ENCODE results near the gene SBK3. TPM values are rescaled to one million over a fixed set of nuclear protein-coding genes. Genes with fewer than 3 reads are reported as not detected.

SBK3 gene
- total and polyA plus RNA-seq, 2 donors (not counting 1 experiment from before 2014, with no cell fraction given): not detected

GRCh38 chr19:55566823-55567222, 21.5 kb upstream of the SBK3 start:
- intact Hi-C loops (cut with micrococcal nuclease): no loop called here
- no peaks in the 10 kb centered on the region for H4K20me1 ChIP-seq (ENCODE audit: control insufficient read depth, insufficient read depth, low read length, poor library complexity, severe bottlenecking)
- H3K27ac ChIP-seq (ENCODE audit: low read length in 2 of 2): no peak overlapping the region
- H3K27ac Mint-ChIP-seq: no peak overlapping the region
- peaks cover 0 to 16% (median 0%) of the 10 kb centered on the region in 4 experiments for H3K27me3 ChIP-seq (replicated peaks in 1 of 4; ENCODE audit: control extremely low read depth in 1 of 4, control insufficient read depth in 3 of 4, insufficient read depth in 4 of 4, low read length in 3 of 4)
- DNase-seq: no peak
- peaks cover 0 to 5% (median 0%) of the 10 kb centered on the region in 3 donors for H3K9me3 ChIP-seq (ENCODE audit: control extremely low read depth in 1 of 3, control insufficient read depth in 2 of 3, insufficient read depth in 1 of 3, low read length in 2 of 3)
- 66% methylated on average over 7 of the region's 9 CpGs for WGBS (ENCODE audit: insufficient coverage)
- CTCF ChIA-PET: interaction anchor here (0.8 kb wide), 1 partner anchor 65 kb away, joined by 3 read pairs; no protein-coding TSS in a partner anchor
- H3K4me3 ChIP-seq (ENCODE audit: control extremely low read depth in 1 of 5, extremely low read depth in 1 of 5, insufficient read depth in 1 of 5, low read depth in 2 of 5, low read length in 4 of 5): no peak overlapping the region
- no peaks in the 10 kb centered on the region for H3K79me2 ChIP-seq (ENCODE audit: control insufficient read depth, insufficient read depth, low read length)
- H3K27me3 Mint-ChIP-seq: peaks cover 15% of the 10 kb centered on the region
- no peak for TF ChIP-seq EZH2 (IDR thresholded peaks at IDR 0.05; ENCODE audit: borderline replicate concordance, insufficient read depth, low read depth, low read length, poor library complexity, severe bottlenecking)
- TF ChIP-seq, protein P1, sequence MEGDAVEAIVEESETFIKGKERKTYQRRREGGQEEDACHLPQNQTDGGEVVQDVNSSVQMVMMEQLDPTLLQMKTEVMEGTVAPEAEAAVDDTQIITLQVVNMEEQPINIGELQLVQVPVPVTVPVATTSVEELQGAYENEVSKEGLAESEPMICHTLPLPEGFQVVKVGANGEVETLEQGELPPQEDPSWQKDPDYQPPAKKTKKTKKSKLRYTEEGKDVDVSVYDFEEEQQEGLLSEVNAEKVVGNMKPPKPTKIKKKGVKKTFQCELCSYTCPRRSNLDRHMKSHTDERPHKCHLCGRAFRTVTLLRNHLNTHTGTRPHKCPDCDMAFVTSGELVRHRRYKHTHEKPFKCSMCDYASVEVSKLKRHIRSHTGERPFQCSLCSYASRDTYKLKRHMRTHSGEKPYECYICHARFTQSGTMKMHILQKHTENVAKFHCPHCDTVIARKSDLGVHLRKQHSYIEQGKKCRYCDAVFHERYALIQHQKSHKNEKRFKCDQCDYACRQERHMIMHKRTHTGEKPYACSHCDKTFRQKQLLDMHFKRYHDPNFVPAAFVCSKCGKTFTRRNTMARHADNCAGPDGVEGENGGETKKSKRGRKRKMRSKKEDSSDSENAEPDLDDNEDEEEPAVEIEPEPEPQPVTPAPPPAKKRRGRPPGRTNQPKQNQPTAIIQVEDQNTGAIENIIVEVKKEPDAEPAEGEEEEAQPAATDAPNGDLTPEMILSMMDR (IDR thresholded peaks at IDR 0.05): no peak
- H3K4me3 Mint-ChIP-seq: no peak overlapping the region
- POLR2A ChIA-PET: no interaction called here
- H2AFZ ChIP-seq (ENCODE audit: insufficient read depth, low read depth, low read length, poor library complexity, severe bottlenecking): no peak overlapping the region
- ATAC-seq (ENCODE audit: low read depth): no peak
- H3K4me1 Mint-ChIP-seq: no peaks in the 10 kb centered on the region
- H3K36me3 ChIP-seq (replicated peaks in 1 of 2; ENCODE audit: control extremely low read depth in 1 of 2, control insufficient read depth in 1 of 2, extremely low read depth in 1 of 2, insufficient read depth in 2 of 2, low read length in 1 of 2): no peaks in the 10 kb centered on the region
- H3K4me1 ChIP-seq (ENCODE audit: control insufficient read depth in 2 of 2, insufficient read depth in 2 of 2, low read length in 2 of 2): no peaks in the 10 kb centered on the region
- H3K9me3 Mint-ChIP-seq (ENCODE audit: insufficient read depth): no peaks in the 10 kb centered on the region
- H3K4me2 ChIP-seq (replicated peaks; ENCODE audit: low read depth, low read length, poor library complexity, severe bottlenecking): no peak overlapping the region
- H3K9ac ChIP-seq (ENCODE audit: low read length): no peak overlapping the region

DNA sequence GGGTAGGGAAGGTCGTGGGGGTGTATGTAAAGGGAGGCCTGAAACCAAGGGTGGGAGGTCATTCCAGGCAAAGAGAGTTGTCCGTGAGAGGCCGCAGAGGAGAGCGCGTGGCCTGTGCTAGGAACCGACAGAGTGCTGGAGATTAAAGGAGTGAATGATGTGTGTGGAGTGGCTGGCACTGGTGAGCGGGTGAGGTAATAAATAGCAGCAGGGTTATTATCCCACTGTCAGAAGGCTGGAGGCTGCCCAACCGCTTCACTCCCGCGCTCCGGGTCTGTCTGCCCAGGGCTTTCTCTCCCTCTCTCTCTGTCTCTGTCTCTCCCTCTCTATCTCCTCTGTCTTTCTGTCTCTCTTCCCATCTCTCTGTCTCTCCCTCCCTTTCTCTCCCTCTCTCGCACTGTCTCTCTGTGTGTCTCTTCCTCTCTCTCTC, 17.9 kb upstream of the SBK3 start:
- CTCF ChIA-PET: no interaction called here
- intact Hi-C loops (cut with micrococcal nuclease): no loop called here
- no peak overlapping the region for H3K27ac Mint-ChIP-seq

More for the DNA sequence above, 17.9 kb upstream of the SBK3 start:
- Histone ChIP-seq H3K4me1 (ENCODE audit: control insufficient read depth in 2 of 2, insufficient read depth in 2 of 2, low read length in 2 of 2) (no peaks in the 10 kb centered on the region), H3K27ac (ENCODE audit: low read length in 2 of 2) (no peak overlapping the region), H2AFZ (ENCODE audit: insufficient read depth, low read depth, low read length, poor library complexity, severe bottlenecking) (no peak overlapping the region), H3K9ac (ENCODE audit: low read length) (no peak overlapping the region), H3K4me3 (ENCODE audit: control extremely low read depth in 1 of 5, extremely low read depth in 1 of 5, insufficient read depth in 1 of 5, low read depth in 2 of 5, low read length in 4 of 5) (no peak overlapping the region), H3K9me3 (ENCODE audit: control extremely low read depth in 1 of 3, control insufficient read depth in 2 of 3, insufficient read depth in 1 of 3, low read length in 2 of 3) (peaks cover 2 to 14% (median 4%) of the 10 kb centered on the region in 3 donors), H3K4me2 (replicated peaks; ENCODE audit: low read depth, low read length, poor library complexity, severe bottlenecking) (no peak overlapping the region), H3K79me2 (ENCODE audit: control insufficient read depth, insufficient read depth, low read length) (no peaks in the 10 kb centered on the region), H4K20me1 (ENCODE audit: control insufficient read depth, insufficient read depth, low read length, poor library complexity, severe bottlenecking) (no peaks in the 10 kb centered on the region), H3K36me3 (replicated peaks in 1 of 2; ENCODE audit: control extremely low read depth in 1 of 2, control insufficient read depth in 1 of 2, extremely low read depth in 1 of 2, insufficient read depth in 2 of 2, low read length in 1 of 2) (no peaks in the 10 kb centered on the region), H3K27me3 (replicated peaks in 1 of 4; ENCODE audit: control extremely low read depth in 1 of 4, control insufficient read depth in 3 of 4, insufficient read depth in 4 of 4, low read length in 3 of 4) (peaks cover 0 to 14% (median 3%) of the 10 kb centered on the region in 4 experiments)
- no peaks in the 10 kb centered on the region for H3K9me3 Mint-ChIP-seq (ENCODE audit: insufficient read depth)
- no peak for DNase-seq
- peaks cover 15% of the 10 kb centered on the region for H3K27me3 Mint-ChIP-seq
- no peak for ATAC-seq (ENCODE audit: low read depth)
- 90% methylated on average over 12 of the region's 12 CpGs for WGBS (ENCODE audit: insufficient coverage)
- TF ChIP-seq, protein P1 (IDR thresholded peaks at IDR 0.05): no peak
- TF ChIP-seq EZH2 (IDR thresholded peaks at IDR 0.05; ENCODE audit: borderline replicate concordance, insufficient read depth, low read depth, low read length, poor library complexity, severe bottlenecking): no peak
- no peaks in the 10 kb centered on the region for H3K4me1 Mint-ChIP-seq
- no peak overlapping the region for H3K4me3 Mint-ChIP-seq
- POLR2A ChIA-PET: no interaction called here

All from B cell (primary cell).